Natural killer cell (primary cell): ENCODE data around the gene AP1S2. TPM values are rescaled to one million over a fixed set of nuclear protein-coding genes. Genes with fewer than 3 reads are reported as not detected.

Experiments used
- ATAC-seq, 3 donors: fragments of 150-1000 bp in 2 of 3; fragments of 200-7000 bp in 1 of 3; cut with Tn5 transposase; 1 replicate in 1 of 3; 2 replicates in 2 of 3; pipeline ENCODE4 v1.10.0; 2021; ENCODE audit warnings: mild to moderate bottlenecking in 2 of 3, moderate library complexity in 2 of 3
- DNase-seq, 2 donors: peaks; one replicate each; pipeline versions ENCODE4 v3.0.0 to v3.0.0-alpha.2; 2013 to 2021; ENCODE audit warnings: mixed read lengths in 1 of 2
- H3K27ac ChIP-seq: one replicate; pipeline ENCODE4 v1.5.1; 2013; ENCODE audit warnings: mild to moderate bottlenecking, low read length
- H3K27me3 ChIP-seq: one replicate; pipeline ENCODE4 v1.6.1; 2013; ENCODE audit warnings: low read length; ENCODE audit not compliant: control insufficient read depth, insufficient read depth
- H3K36me3 ChIP-seq: one replicate; pipeline ENCODE4 v1.6.1; 2013; ENCODE audit warnings: low read length; ENCODE audit not compliant: control insufficient read depth, insufficient read depth
- H3K4me1 ChIP-seq: one replicate; pipeline ENCODE4 v1.6.1; 2013; ENCODE audit warnings: low read length; ENCODE audit not compliant: control insufficient read depth, insufficient read depth
- H3K4me3 ChIP-seq: one replicate; pipeline ENCODE4 v1.5.1; 2013; ENCODE audit warnings: low read length
- H3K9me3 ChIP-seq: one replicate; pipeline ENCODE4 v1.6.1; 2013; ENCODE audit warnings: low read length; ENCODE audit not compliant: control insufficient read depth, insufficient read depth
- H3K27ac Mint-ChIP-seq, 2 donors: one replicate each; pipeline ENCODE4 v1.8.0; 2022; ENCODE audit warnings: mild to moderate bottlenecking in 2 of 2, mixed read lengths in 2 of 2, moderate library complexity in 1 of 2
- H3K27me3 Mint-ChIP-seq, 2 donors: one replicate each; pipeline ENCODE4 v1.8.0; 2022; ENCODE audit warnings: low read depth in 2 of 2, mixed read lengths in 2 of 2
- H3K36me3 Mint-ChIP-seq: one replicate; pipeline ENCODE4 v1.8.0; 2022; ENCODE audit warnings: mixed read lengths
- H3K4me1 Mint-ChIP-seq, 2 donors: one replicate each; pipeline ENCODE4 v1.8.0; 2022; ENCODE audit warnings: mixed read lengths in 2 of 2
- H3K4me3 Mint-ChIP-seq: one replicate; pipeline ENCODE4 v1.8.0; 2022; ENCODE audit warnings: mild to moderate bottlenecking, moderate library complexity, mixed read lengths
- H3K9me3 Mint-ChIP-seq, 2 donors: one replicate each; pipeline ENCODE4 v1.8.0; 2022; ENCODE audit warnings: mixed read lengths in 2 of 2
- CTCF ChIP-seq: fragments of 200-600 bp; IDR thresholded peaks from one replicate; pipeline ENCODE4 v1.8.0; 2022; ENCODE audit warnings: antibody characterized with exemption
- WGBS: methylation state at CpG from one replicate; pipeline ENCODE4 v1.1.7; 2013; ENCODE audit warnings: missing lambda C conversion rate; ENCODE audit not compliant: insufficient coverage; 5-methylcytosine and 5-hydroxymethylcytosine counted together
- intact Hi-C: fragments of 100-400 bp; cut with micrococcal nuclease; formaldehyde crosslinking; loops from one replicate; pipeline ENCODE4 v1.14.2; 2022
- total RNA-seq, 4 donors: library from RNA; stranded (reverse); fragments of 120-200 nt in 1 of 4; gene quantifications; one replicate each; pipeline versions ENCODE4 v1.2.3 to v1.2.4, GENCODE V29; 2013 to 2022

AP1S2 gene
- total RNA-seq, 3 donors from 2014 or later (not counting 1 experiment from before 2014, with no cell fraction given), result 21.0 to 30.8 (median 25.9) TPM

DNA sequence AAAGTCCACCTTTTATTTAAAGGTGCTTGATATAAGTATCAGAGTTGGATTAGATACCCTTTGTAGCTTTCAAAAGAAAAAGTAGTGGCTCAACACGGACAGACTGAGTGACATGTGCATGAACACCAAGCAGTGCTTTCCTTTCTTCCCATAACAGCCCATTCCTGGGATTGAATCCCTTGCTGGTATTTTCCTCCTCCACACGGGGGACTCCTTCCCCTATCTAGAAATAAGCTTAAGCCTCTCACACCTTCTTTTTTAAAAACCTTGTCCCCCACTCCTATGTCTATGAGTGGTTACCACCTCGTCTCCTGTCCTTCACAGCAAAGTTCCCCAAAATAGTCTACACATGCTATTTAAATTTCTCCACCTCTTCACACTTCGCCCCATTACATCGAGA is 5.1 kb downstream of the AP1S2 start:
- Histone ChIP-seq H3K9me3 (no peaks in the 10 kb centered on the region), H3K27ac (no peak overlapping the region), H3K27me3 (no peaks in the 10 kb centered on the region), H3K4me1 (peaks cover 4% of the 10 kb centered on the region), H3K4me3 (no peak overlapping the region), H3K36me3 (peaks cover 4% of the 10 kb centered on the region)
- peaks cover 8 to 11% of the 10 kb centered on the region in 2 donors for H3K4me1 Mint-ChIP-seq
- intact Hi-C loops, result no loop called here
- 71% methylated on average over 5 of the region's 5 CpGs for WGBS
- peaks cover 0 to 5% of the 10 kb centered on the region in 2 donors for H3K27me3 Mint-ChIP-seq
- ATAC-seq (no peak), DNase-seq (no peak)
- H3K36me3 Mint-ChIP-seq, result peaks cover 23% of the 10 kb centered on the region
- TF ChIP-seq CTCF, result no peak
- no peak overlapping the region for H3K27ac Mint-ChIP-seq
- H3K9me3 Mint-ChIP-seq, result no peaks in the 10 kb centered on the region
- H3K4me3 Mint-ChIP-seq, result no peak overlapping the region

GRCh38 chrX:15848576-15848975 is 6.0 kb downstream of the AP1S2 start:
- Histone ChIP-seq H3K27me3 (no peaks in the 10 kb centered on the region), H3K27ac (no peak overlapping the region), H3K4me3 (no peak overlapping the region), H3K4me1 (peaks cover under 1% of the 10 kb centered on the region), H3K36me3 (peaks cover 12% of the 10 kb centered on the region), H3K9me3 (no peaks in the 10 kb centered on the region)
- WGBS, result no CpG with 5 or more reads among the region's 1 CpG
- no peak for DNase-seq
- ATAC-seq, result no peak
- H3K36me3 Mint-ChIP-seq, result peaks cover 32% of the 10 kb centered on the region
- H3K9me3 Mint-ChIP-seq, result no peaks in the 10 kb centered on the region
- no peak overlapping the region for H3K4me3 Mint-ChIP-seq
- H3K4me1 Mint-ChIP-seq, result peaks cover 8 to 11% of the 10 kb centered on the region in 2 donors
- no peak for TF ChIP-seq CTCF
- H3K27ac Mint-ChIP-seq, result no peak overlapping the region
- peaks cover 0 to 5% of the 10 kb centered on the region in 2 donors for H3K27me3 Mint-ChIP-seq
- intact Hi-C loops, result no loop called here

DNA sequence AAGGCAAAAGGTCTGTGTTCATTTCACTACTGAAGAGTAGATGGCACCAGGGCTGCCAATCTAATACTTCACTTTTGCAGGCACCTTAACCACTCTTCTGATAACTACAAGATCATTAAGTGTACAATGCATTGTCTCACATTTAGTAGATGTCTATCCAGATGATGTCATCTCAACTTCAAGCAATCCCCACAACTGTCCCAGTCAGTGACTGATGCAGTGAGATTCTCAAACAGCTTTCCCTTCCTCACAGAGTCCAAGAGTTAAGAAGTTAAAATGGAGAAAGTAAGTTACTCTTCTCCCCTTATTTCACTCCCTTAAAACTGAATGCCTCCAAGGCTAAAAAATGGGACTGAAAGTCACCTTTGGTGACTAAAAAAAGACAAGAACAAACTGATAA is 10.7 kb downstream of the AP1S2 start:
- DNase-seq (no peak), ATAC-seq (no peak)
- Mint-ChIP-seq H3K27me3 (no peaks in the 10 kb centered on the region), H3K27ac (no peak overlapping the region), H3K4me3 (no peak overlapping the region), H3K4me1 (peaks cover 0 to 6% of the 10 kb centered on the region in 2 donors), H3K36me3 (peaks cover 20% of the 10 kb centered on the region), H3K9me3 (no peaks in the 10 kb centered on the region)
- H3K4me3 ChIP-seq, result no peak overlapping the region
- intact Hi-C loops, result no loop called here
- TF ChIP-seq CTCF, result no peak
- no peaks in the 10 kb centered on the region for H3K9me3 ChIP-seq
- peaks cover 14% of the 10 kb centered on the region for H3K36me3 ChIP-seq
- H3K4me1 ChIP-seq, result no peaks in the 10 kb centered on the region
- H3K27ac ChIP-seq, result no peak overlapping the region
- no peaks in the 10 kb centered on the region for H3K27me3 ChIP-seq

GRCh38 chrX:15841853-15842516 is 12.6 kb downstream of the AP1S2 start:
- no peaks in the 10 kb centered on the region for H3K27me3 ChIP-seq
- no peak overlapping the region for H3K27ac ChIP-seq
- ATAC-seq (no peak), DNase-seq (no peak)
- 80% methylated on average over 1 of the region's 2 CpGs for WGBS
- no peaks in the 10 kb centered on the region for H3K9me3 ChIP-seq
- TF ChIP-seq CTCF, result no peak
- no peaks in the 10 kb centered on the region for H3K4me1 Mint-ChIP-seq
- H3K4me3 ChIP-seq, result no peak overlapping the region
- H3K36me3 Mint-ChIP-seq, result peaks cover 20% of the 10 kb centered on the region
- no peaks in the 10 kb centered on the region for H3K27me3 Mint-ChIP-seq
- H3K4me3 Mint-ChIP-seq, result no peak overlapping the region
- no peaks in the 10 kb centered on the region for H3K9me3 Mint-ChIP-seq
- no peak overlapping the region for H3K27ac Mint-ChIP-seq
- peaks cover 12% of the 10 kb centered on the region for H3K36me3 ChIP-seq
- intact Hi-C loops, result no loop called here
- H3K4me1 ChIP-seq, result no peaks in the 10 kb centered on the region
